Mesothelial cell of epicardium (in vitro differentiated cells): ENCODE data around the gene NME7. TPM values are rescaled to one million over a fixed set of nuclear protein-coding genes. Genes with fewer than 3 reads are reported as not detected.

Source experiments
- DNase-seq, 2 experiments: peaks; one replicate each; pipeline ENCODE4 v3.0.0; 2021; ENCODE audit warnings: low spot score in 2 of 2; ENCODE audit not compliant: unreplicated experiment in 2 of 2
- H3K27ac Mint-ChIP-seq: 2 replicates; pipeline ENCODE4 v1.8.0; 2021; ENCODE audit warnings: mixed read lengths
- H3K27me3 Mint-ChIP-seq: 2 replicates; pipeline ENCODE4 v1.8.0; 2021; ENCODE audit warnings: low read depth, mixed read lengths
- H3K36me3 Mint-ChIP-seq: 2 replicates; pipeline ENCODE4 v1.8.0; 2021; ENCODE audit warnings: mixed read lengths
- H3K4me1 Mint-ChIP-seq: 2 replicates; pipeline ENCODE4 v1.8.0; 2021; ENCODE audit warnings: mixed read lengths
- H3K4me3 Mint-ChIP-seq: 2 replicates; pipeline ENCODE4 v1.8.0; 2021; ENCODE audit warnings: mild to moderate bottlenecking, moderate library complexity, mixed read lengths
- H3K9me3 Mint-ChIP-seq: 2 replicates; pipeline ENCODE4 v1.8.0; 2021; ENCODE audit warnings: mixed read lengths
- CTCF ChIP-seq: fragments of 200-600 bp; sonication (generic); IDR thresholded peaks from one replicate; pipeline ENCODE4 v1.5.0; 2021; ENCODE audit warnings: antibody characterized with exemption; ENCODE audit not compliant: unreplicated experiment
- total RNA-seq: library from RNA; stranded (reverse); gene quantifications from 3 replicates; pipeline ENCODE4 v1.2.1, GENCODE V29; 2021

NME7 gene
- total RNA-seq, 1 donor from 2014 or later = 28.9 TPM

- no peaks in the 10 kb centered on the region for H3K27me3 Mint-ChIP-seq
- no peak for DNase-seq
- H3K4me1 Mint-ChIP-seq = peaks cover 6% of the 10 kb centered on the region
- H3K36me3 Mint-ChIP-seq = peaks cover 11% of the 10 kb centered on the region
- no peak overlapping the region for H3K4me3 Mint-ChIP-seq
- no peak for TF ChIP-seq CTCF
- peaks cover 6% of the 10 kb centered on the region for H3K9me3 Mint-ChIP-seq
- H3K27ac Mint-ChIP-seq = no peak overlapping the region
Measured at GRCh38 chr1:169367096-169367685, 406 bp downstream of the NME7 start.

GRCh38 chr1:169364948-169365347, 2.6 kb downstream of the NME7 start:
- Mint-ChIP-seq H3K36me3 (peaks cover 7% of the 10 kb centered on the region), H3K4me1 (peaks cover 11% of the 10 kb centered on the region), H3K4me3 (no peak overlapping the region), H3K27ac (no peak overlapping the region), H3K27me3 (no peaks in the 10 kb centered on the region), H3K9me3 (peaks cover 6% of the 10 kb centered on the region)
- DNase-seq = no peak
- TF ChIP-seq CTCF = no peak

- DNase-seq = no peak
- H3K4me3 Mint-ChIP-seq = no peak overlapping the region
- peaks cover 11% of the 10 kb centered on the region for H3K4me1 Mint-ChIP-seq
- peaks cover 7% of the 10 kb centered on the region for H3K36me3 Mint-ChIP-seq
- H3K27ac Mint-ChIP-seq = no peak overlapping the region
- peaks cover 6% of the 10 kb centered on the region for H3K9me3 Mint-ChIP-seq
- no peaks in the 10 kb centered on the region for H3K27me3 Mint-ChIP-seq
- TF ChIP-seq CTCF = no peak
Measured at GRCh38 chr1:169363046-169363730, 4.4 kb downstream of the NME7 start.

- peaks cover 11% of the 10 kb centered on the region for H3K4me1 Mint-ChIP-seq
- DNase-seq = no peak
Measured at GRCh38 chr1:169361281-169361680, 6.3 kb downstream of the NME7 start.

GRCh38 chr1:169360415-169360814, 7.2 kb downstream of the NME7 start:
- no peak overlapping the region for H3K4me3 Mint-ChIP-seq

More at GRCh38 chr1:169361281-169361680, 6.3 kb downstream of the NME7 start:
- Mint-ChIP-seq H3K27ac (no peak overlapping the region), H3K27me3 (no peaks in the 10 kb centered on the region), H3K4me3 (no peak overlapping the region), H3K9me3 (peaks cover 6% of the 10 kb centered on the region), H3K36me3 (peaks cover 7% of the 10 kb centered on the region)
- no peak for TF ChIP-seq CTCF

More at GRCh38 chr1:169360415-169360814, 7.2 kb downstream of the NME7 start:
- peaks cover 7% of the 10 kb centered on the region for H3K36me3 Mint-ChIP-seq
- H3K27me3 Mint-ChIP-seq = no peaks in the 10 kb centered on the region
- H3K27ac Mint-ChIP-seq = peak overlapping the region; percentile 9
- peaks cover 11% of the 10 kb centered on the region for H3K4me1 Mint-ChIP-seq
- no peak for TF ChIP-seq CTCF
- peaks cover 6% of the 10 kb centered on the region for H3K9me3 Mint-ChIP-seq
- no peak for DNase-seq
